AML-193 (cell line): ENCODE results near the gene IKZF1.

Experiments used
- DNase-seq, 2 experiments: peaks; one replicate each; lab custom pipeline; 2025; lab: John Stamatoyannopoulos, UW

IKZF1 gene

GRCh38 chr7:50308532-50309385 is 4.2 kb downstream of the IKZF1 start:
- peak; percentile 22 to 37 for DNase-seq

- DNase-seq = no peak
Observed at GRCh38 chr7:50309721-50310120, 5.2 kb downstream of the IKZF1 start.

GRCh38 chr7:50310361-50310760 is 5.8 kb downstream of the IKZF1 start:
- DNase-seq = peak; percentile 18 to 50

GRCh38 chr7:50310956-50311355 is 6.4 kb downstream of the IKZF1 start:
- DNase-seq = no peak

- peak; percentile 27 to 43 for DNase-seq
Observed at GRCh38 chr7:50312250-50313162, 8.0 kb downstream of the IKZF1 start.

GRCh38 chr7:50314836-50315592 is 10.5 kb downstream of the IKZF1 start:
- DNase-seq = no peak

- DNase-seq = no peak
Observed at GRCh38 chr7:50315739-50316671, 11.5 kb downstream of the IKZF1 start.

GRCh38 chr7:50317221-50317678 is 12.7 kb downstream of the IKZF1 start:
- no peak for DNase-seq

- DNase-seq = no peak
Observed at GRCh38 chr7:50317697-50318669, 13.5 kb downstream of the IKZF1 start.

- DNase-seq = peak; percentile 24 to 38
Observed at GRCh38 chr7:50321487-50322067, 17.1 kb downstream of the IKZF1 start.

GRCh38 chr7:50324113-50324512 is 19.6 kb downstream of the IKZF1 start:
- DNase-seq = no peak

- DNase-seq = no peak
Observed at GRCh38 chr7:50327443-50327842, 22.9 kb downstream of the IKZF1 start.

- no peak for DNase-seq
Observed at GRCh38 chr7:50329775-50330174, 25.3 kb downstream of the IKZF1 start.

GRCh38 chr7:50330254-50330653 is 25.7 kb downstream of the IKZF1 start:
- DNase-seq = no peak

- no peak for DNase-seq
Observed at GRCh38 chr7:50330696-50331095, 26.2 kb downstream of the IKZF1 start.

- DNase-seq = no peak
Observed at GRCh38 chr7:50331564-50332208, 27.2 kb downstream of the IKZF1 start.

- DNase-seq = no peak
Observed at GRCh38 chr7:50332241-50333165, 28.0 kb downstream of the IKZF1 start.

- no peak for DNase-seq
Observed at GRCh38 chr7:50333221-50333651, 28.7 kb downstream of the IKZF1 start.
